ENCODE results near the gene COLEC11. TPM values are rescaled to one million over a fixed set of nuclear protein-coding genes. Genes with fewer than 3 reads are reported as not detected.

The COLEC11 gene
- total and polyA plus RNA-seq, 10 of the 15 experiments (the other 5 are each of a cell fraction or from before 2014, with no cell fraction given): 0.08 to 0.74 (median 0.14) TPM; not detected in 4

- TF ChIP-seq ZBTB4 (CRISPR knock-in tag; IDR thresholded peaks at IDR 0.05) (no peak), WRNIP1 (IDR thresholded peaks at IDR 0.05; ENCODE audit: borderline replicate concordance, low read depth, low read length) (no peak), SMAD5 (IDR thresholded peaks at IDR 0.05; ENCODE audit: low read depth) (no peak), RCOR1 (conservative IDR thresholded peaks at IDR 0.05; ENCODE audit: low read depth, low read length) (no peak), MYB (IDR thresholded peaks at IDR 0.05; ENCODE audit: borderline replicate concordance, low read depth, low read length) (no peak), SRF (IDR thresholded peaks at IDR 0.05; ENCODE audit: low read depth in 2 of 2, low read length in 2 of 2) (no peak)
- TF ChIP-seq, protein P1, sequence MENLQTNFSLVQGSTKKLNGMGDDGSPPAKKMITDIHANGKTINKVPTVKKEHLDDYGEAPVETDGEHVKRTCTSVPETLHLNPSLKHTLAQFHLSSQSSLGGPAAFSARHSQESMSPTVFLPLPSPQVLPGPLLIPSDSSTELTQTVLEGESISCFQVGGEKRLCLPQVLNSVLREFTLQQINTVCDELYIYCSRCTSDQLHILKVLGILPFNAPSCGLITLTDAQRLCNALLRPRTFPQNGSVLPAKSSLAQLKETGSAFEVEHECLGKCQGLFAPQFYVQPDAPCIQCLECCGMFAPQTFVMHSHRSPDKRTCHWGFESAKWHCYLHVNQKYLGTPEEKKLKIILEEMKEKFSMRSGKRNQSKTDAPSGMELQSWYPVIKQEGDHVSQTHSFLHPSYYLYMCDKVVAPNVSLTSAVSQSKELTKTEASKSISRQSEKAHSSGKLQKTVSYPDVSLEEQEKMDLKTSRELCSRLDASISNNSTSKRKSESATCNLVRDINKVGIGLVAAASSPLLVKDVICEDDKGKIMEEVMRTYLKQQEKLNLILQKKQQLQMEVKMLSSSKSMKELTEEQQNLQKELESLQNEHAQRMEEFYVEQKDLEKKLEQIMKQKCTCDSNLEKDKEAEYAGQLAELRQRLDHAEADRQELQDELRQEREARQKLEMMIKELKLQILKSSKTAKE (IDR thresholded peaks at IDR 0.05; ENCODE audit: low read depth, poor library complexity, severe bottlenecking): no peak
Measured at GRCh38 chr2:3679616-3680393, 84.9 kb downstream of the COLEC11 start (continued).

Data from GM12878 (cell line).